ENCODE measurements around the gene IZUMO1R. TPM values are rescaled to one million over a fixed set of nuclear protein-coding genes. Genes with fewer than 3 reads are reported as not detected.
"Not testable (repeated sequence)": the region's sequence is repeated elsewhere in the genome, so short reads cannot be mapped to it uniquely, and the experiment has no call there.

IZUMO1R gene
- not detected for total RNA-seq

DNA sequence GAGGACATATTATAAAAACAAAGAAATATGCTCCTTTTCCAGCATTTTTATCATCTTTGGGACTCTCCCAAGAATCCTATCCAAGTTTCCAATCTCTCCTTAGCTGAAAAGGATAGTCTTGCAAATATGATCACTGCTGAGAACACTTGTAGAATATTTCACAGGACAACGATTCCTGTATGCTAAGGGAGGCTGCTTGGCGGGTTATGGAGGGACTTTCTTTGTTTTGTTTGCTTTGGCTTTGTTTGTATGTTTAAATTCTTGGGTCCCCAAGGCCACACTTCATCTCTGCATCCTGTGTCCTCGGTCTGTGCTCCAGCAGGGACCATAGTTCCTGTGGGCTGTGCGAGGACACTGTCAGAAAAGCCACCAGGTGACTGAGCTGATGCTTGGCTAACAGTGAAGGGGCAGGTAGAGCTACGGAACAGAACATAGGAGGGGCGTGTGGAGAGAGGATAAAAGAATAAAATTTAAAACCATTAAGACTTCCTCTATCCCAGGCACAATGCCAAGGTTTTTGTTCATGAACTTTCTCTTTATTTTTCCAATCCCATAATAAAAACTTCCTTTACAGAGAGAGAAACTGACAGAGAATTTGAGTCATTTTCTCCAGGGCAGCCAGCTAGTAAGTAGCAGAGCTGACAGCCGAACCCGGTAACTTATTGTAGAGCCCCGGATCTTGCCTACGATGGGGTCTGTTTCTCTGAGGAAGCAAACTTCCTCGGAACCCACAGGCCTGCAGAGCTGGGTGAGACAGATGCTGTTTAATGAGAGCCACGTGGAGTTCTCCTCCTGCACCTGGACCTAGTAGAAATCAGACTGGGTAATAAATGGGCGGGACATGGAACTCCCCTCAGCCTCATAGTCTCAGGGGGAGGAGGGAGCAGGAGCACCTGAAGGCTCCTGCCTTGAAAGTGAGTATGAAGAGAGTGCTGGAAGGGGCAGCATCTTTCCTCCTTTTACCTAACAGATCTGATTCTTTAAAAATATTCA lies at the start of gene IZUMO1R:
IZUMO1R (plus strand) TSS at position 615 of the 993 bp plus-strand sequence. CDS start 1,057 bp downstream, outside the sequence.
- TF ChIP-seq, protein P1, sequence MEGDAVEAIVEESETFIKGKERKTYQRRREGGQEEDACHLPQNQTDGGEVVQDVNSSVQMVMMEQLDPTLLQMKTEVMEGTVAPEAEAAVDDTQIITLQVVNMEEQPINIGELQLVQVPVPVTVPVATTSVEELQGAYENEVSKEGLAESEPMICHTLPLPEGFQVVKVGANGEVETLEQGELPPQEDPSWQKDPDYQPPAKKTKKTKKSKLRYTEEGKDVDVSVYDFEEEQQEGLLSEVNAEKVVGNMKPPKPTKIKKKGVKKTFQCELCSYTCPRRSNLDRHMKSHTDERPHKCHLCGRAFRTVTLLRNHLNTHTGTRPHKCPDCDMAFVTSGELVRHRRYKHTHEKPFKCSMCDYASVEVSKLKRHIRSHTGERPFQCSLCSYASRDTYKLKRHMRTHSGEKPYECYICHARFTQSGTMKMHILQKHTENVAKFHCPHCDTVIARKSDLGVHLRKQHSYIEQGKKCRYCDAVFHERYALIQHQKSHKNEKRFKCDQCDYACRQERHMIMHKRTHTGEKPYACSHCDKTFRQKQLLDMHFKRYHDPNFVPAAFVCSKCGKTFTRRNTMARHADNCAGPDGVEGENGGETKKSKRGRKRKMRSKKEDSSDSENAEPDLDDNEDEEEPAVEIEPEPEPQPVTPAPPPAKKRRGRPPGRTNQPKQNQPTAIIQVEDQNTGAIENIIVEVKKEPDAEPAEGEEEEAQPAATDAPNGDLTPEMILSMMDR (IDR thresholded peaks at IDR 0.05), result no peak
- DNase-seq (ENCODE audit: low spot score) (no peak), ATAC-seq (ENCODE audit: low FRiP score) (no peak)

DNA sequence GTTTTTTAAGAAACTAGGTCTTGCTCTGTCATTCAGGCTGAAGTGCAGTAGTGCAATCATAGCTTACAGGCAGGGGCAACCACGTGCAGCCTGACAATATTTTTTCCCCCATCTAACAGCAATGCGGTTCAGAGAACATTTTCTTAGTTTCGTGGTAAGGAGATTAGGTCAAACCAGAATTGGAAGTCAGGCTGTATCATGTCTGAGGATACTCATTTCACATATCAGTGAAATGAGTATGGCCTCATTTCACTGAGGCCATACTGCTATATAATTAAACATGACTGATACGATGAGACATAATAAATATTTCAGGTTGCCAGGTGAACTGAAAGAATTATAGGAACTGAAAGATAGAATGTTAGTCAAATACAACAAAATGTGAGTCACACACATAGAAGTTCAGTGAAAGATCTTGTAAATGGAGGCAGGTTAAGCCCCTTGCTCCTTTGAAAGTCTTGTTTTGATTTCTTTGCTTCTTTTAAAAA lies 32.5 kb upstream of the IZUMO1R start:
- ATAC-seq (ENCODE audit: low FRiP score), result no peak
- DNase-seq (ENCODE audit: low spot score), result no peak
- TF ChIP-seq, protein P1 (IDR thresholded peaks at IDR 0.05), result no peak

DNA sequence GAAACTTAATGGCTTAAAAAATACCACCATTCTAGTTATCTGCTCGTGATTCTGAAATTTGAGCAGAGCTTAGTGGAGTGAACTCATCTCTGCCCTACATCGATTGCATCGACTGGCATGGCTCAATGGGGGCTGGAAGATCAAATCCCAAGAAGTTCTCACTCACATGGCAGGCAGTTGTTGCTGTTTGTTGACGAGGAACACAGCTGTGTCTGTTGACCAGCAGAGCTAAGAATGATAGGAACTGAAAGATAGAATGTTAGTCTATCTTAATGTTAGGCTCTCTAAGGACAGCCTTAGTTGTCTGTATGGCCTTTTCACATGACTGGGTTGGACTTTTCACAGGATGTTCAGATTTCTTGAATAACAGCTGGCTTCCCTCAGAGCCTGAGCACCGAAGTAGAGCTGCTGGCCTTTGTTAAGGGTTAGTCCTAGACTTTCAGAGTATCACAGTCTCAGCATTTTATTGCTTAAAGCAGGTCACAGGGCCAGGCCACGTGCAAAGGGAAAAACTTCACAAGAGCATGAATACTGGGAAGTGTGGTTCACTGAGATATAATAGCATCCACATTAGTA lies 31.6 kb upstream of the IZUMO1R start:
- DNase-seq (ENCODE audit: low spot score) (no peak), ATAC-seq (ENCODE audit: low FRiP score) (no peak)
- TF ChIP-seq, protein P1 (IDR thresholded peaks at IDR 0.05), result no peak

DNA sequence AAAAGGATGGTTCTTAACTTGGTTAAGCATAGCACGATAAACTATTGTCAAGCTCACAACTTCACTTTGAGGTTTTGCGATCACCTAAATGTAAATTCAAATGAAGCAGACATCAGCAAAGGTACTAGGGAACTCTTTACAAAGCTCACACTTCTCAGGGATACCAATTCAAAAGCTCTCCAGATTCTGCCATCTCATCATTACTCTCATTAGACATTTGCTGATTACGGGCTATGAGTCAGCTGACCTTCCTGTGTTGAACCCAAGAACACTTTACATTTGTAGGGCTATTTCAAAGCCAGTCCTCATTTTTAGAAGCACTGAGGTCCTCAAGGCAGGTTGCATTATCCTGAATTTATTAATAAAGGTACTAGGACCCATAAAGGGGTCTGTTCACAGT lies 28.4 kb upstream of the IZUMO1R start:
- no peak for DNase-seq (ENCODE audit: low spot score)
- TF ChIP-seq, protein P1 (IDR thresholded peaks at IDR 0.05), result no peak
- ATAC-seq (ENCODE audit: low FRiP score), result no peak

DNA sequence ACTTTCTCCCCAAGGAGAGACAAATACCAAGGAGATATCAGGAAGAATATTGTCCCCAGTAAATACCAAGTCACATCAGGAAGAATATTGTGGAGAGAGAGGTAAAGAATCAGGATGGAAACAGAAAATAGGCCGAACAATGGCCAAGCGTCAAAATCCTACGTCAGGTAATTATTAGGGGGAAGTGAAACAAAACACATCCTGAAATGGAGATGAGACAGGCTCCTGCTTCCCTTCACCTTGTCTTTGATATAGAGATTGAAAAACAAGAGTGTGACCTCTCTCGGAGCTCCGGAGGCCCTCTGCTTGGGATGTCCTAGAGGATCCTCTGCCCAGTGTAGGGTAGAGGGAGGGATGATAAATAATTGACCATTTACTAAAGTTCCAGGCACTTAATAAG lies 27.4 kb upstream of the IZUMO1R start:
- TF ChIP-seq, protein P1 (IDR thresholded peaks at IDR 0.05), result no peak
- DNase-seq (ENCODE audit: low spot score) (no peak), ATAC-seq (ENCODE audit: low FRiP score) (no peak)

DNA sequence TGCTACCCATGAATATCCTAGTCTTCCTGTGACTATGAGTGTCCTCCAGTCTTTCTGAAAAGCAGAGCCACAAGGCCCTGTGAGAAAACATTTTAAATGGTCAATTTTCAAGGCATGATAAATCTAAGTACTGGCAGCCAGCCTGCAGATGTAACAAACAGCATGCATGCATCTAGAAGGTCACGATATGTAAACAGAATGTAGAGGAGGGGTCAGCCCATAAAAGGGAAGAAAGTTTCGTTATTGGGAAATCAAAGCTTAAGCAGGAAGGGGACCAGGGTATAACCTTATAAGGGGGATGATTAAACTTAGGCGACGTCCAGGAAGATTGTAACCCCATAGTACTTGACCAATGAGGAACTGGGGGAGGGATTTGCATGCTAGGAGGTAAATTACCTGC lies 26.2 kb upstream of the IZUMO1R start:
- DNase-seq (ENCODE audit: low spot score); ATAC-seq (ENCODE audit: low FRiP score): not testable (repeated sequence)

DNA sequence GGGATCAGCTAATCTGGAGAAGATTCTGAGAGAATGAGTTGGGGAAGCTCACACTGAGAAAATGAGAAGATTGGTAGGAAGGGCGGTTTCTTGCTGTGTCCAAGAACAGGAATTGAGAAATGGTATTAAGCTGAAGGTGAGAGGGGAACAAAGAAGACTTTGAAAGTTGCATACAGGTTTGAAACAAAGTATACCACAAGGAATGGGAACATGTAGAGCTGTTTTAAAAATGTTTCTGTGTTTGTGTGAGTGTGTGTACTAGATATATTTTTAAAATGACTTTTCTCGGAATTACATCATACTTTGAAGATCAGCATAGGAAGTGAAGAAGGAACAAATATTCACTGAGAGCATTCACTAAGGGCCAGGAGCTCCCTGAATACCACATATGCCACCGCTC lies 24.4 kb upstream of the IZUMO1R start:
- ATAC-seq (ENCODE audit: low FRiP score) (no peak), DNase-seq (ENCODE audit: low spot score) (no peak)
- TF ChIP-seq, protein P1 (IDR thresholded peaks at IDR 0.05), result no peak

Data from omental fat pad (tissue), 4 donors.